H9 (cell line): ENCODE measurements around the gene RBFOX2. TPM values are rescaled to one million over a fixed set of nuclear protein-coding genes. Genes with fewer than 3 reads are reported as not detected.

ENCODE experiments used
- DNase-seq: peaks from one replicate; pipeline ENCODE4 v3.0.0-alpha.2; 2017
- H2AFZ ChIP-seq: one replicate; pipeline ENCODE4 v1.6.1; 2013; ENCODE audit warnings: mild to moderate bottlenecking, low read length, control low read depth, moderate library complexity
- H2AK5ac ChIP-seq: 2 replicates; pipeline ENCODE4 v1.6.1; 2013; ENCODE audit warnings: low read length, control low read depth, mixed read lengths; ENCODE audit not compliant: insufficient read length
- H2BK120ac ChIP-seq: one replicate; pipeline ENCODE4 v1.6.1; 2013; ENCODE audit warnings: low read depth, mild to moderate bottlenecking, low read length, control low read depth, inconsistent platforms; ENCODE audit not compliant: poor library complexity, severe bottlenecking
- H2BK12ac ChIP-seq: 2 replicates; pipeline ENCODE4 v1.6.1; 2013; ENCODE audit warnings: low read length, control low read depth, mixed read lengths, low read depth; ENCODE audit not compliant: insufficient read length
- H2BK15ac ChIP-seq: 2 replicates; pipeline ENCODE4 v1.6.1; 2013; ENCODE audit warnings: low read depth, low read length, control low read depth
- H2BK20ac ChIP-seq: one replicate; pipeline ENCODE4 v1.6.1; 2013; ENCODE audit warnings: low read depth, mild to moderate bottlenecking, low read length, control low read depth, inconsistent platforms; ENCODE audit not compliant: poor library complexity, severe bottlenecking
- H2BK5ac ChIP-seq: 2 replicates; pipeline ENCODE4 v1.6.1; 2013; ENCODE audit warnings: low read length, control low read depth, mixed read lengths; ENCODE audit not compliant: insufficient read length
- H3K14ac ChIP-seq: 2 replicates; pipeline ENCODE4 v1.6.1; 2013; ENCODE audit warnings: low read length, control low read depth; ENCODE audit not compliant: insufficient read depth
- H3K18ac ChIP-seq: 2 replicates; pipeline ENCODE4 v1.6.1; 2013; ENCODE audit warnings: low read depth, mild to moderate bottlenecking, mixed read lengths, low read length, control low read depth; ENCODE audit not compliant: insufficient read length
- H3K23ac ChIP-seq: 2 replicates; pipeline ENCODE4 v1.6.1; 2013; ENCODE audit warnings: low read length, control low read depth, mixed read lengths, low read depth; ENCODE audit not compliant: insufficient read length
- H3K23me2 ChIP-seq: 2 replicates; pipeline ENCODE4 v1.6.1; 2013; ENCODE audit warnings: low read depth, mild to moderate bottlenecking, mixed read lengths, low read length, control low read depth; ENCODE audit not compliant: insufficient read length, poor library complexity, severe bottlenecking
- H3K27ac ChIP-seq: 2 replicates; pipeline ENCODE4 v1.5.1; 2013; ENCODE audit warnings: low read length, control low read depth, mixed read lengths, low read depth; ENCODE audit not compliant: insufficient read length
- H3K27me3 ChIP-seq: 2 replicates; pipeline ENCODE4 v1.6.1; 2013; ENCODE audit warnings: low read length, control low read depth, inconsistent platforms; ENCODE audit not compliant: insufficient read depth
- H3K4ac ChIP-seq: 2 replicates; pipeline ENCODE4 v1.6.1; 2013; ENCODE audit warnings: low read depth, mild to moderate bottlenecking, control low read depth, inconsistent platforms, low read length, moderate library complexity
- H3K4me1 ChIP-seq: 2 replicates; pipeline ENCODE4 v1.6.1; 2013; ENCODE audit warnings: low read length, control low read depth, inconsistent platforms; ENCODE audit not compliant: insufficient read depth
- H3K4me2 ChIP-seq: 2 replicates; pipeline ENCODE4 v1.6.1; 2013; ENCODE audit warnings: low read length, control low read depth, mixed read lengths; ENCODE audit not compliant: insufficient read length, insufficient read depth
- H3K56ac ChIP-seq: 2 replicates; pipeline ENCODE4 v1.6.1; 2013; ENCODE audit warnings: low read depth, mild to moderate bottlenecking, mixed read lengths, low read length, control low read depth; ENCODE audit not compliant: insufficient read length
- H3K79me1 ChIP-seq: 2 replicates; pipeline ENCODE4 v1.6.1; 2013; ENCODE audit warnings: low read depth, mild to moderate bottlenecking, moderate library complexity, low read length, control low read depth, inconsistent platforms; ENCODE audit not compliant: insufficient read depth, poor library complexity, severe bottlenecking
- H3K79me2 ChIP-seq: 2 replicates; pipeline ENCODE4 v1.6.1; 2013; ENCODE audit warnings: low read length, control low read depth, inconsistent platforms; ENCODE audit not compliant: insufficient read depth
- H3K9ac ChIP-seq: 2 replicates; pipeline ENCODE4 v1.6.1; 2013; ENCODE audit warnings: low read length, control low read depth, mixed read lengths; ENCODE audit not compliant: insufficient read length; ENCODE audit errors: extremely low read depth
- H3K9me3 ChIP-seq: one replicate; pipeline ENCODE4 v1.6.1; 2013; ENCODE audit warnings: low read depth, low read length, inconsistent platforms; ENCODE audit not compliant: control insufficient read depth
- H3T11ph ChIP-seq: one replicate; pipeline ENCODE4 v1.6.1; 2013; ENCODE audit warnings: mild to moderate bottlenecking, low read length, control low read depth, inconsistent platforms
- H4K20me1 ChIP-seq: one replicate; pipeline ENCODE4 v1.6.1; 2013; ENCODE audit not compliant: control insufficient read depth, insufficient read length, insufficient read depth
- H4K5ac ChIP-seq: 2 replicates; pipeline ENCODE4 v1.6.1; 2013; ENCODE audit warnings: low read depth, mild to moderate bottlenecking, mixed read lengths, low read length, control low read depth; ENCODE audit not compliant: insufficient read length
- H4K8ac ChIP-seq: replicated peaks from 2 replicates; pipeline ENCODE4 v1.6.1; 2013; ENCODE audit warnings: low read length, control low read depth, mixed read lengths, low read depth; ENCODE audit not compliant: insufficient read length
- H4K91ac ChIP-seq: 2 replicates; pipeline ENCODE4 v1.6.1; 2013; ENCODE audit warnings: low read depth, mild to moderate bottlenecking, moderate library complexity, mixed read lengths, low read length, control low read depth; ENCODE audit not compliant: insufficient read length
- H3K27ac Mint-ChIP-seq, 3 experiments: 2 replicates in 2 of 3; 3 replicates in 1 of 3; pipeline ENCODE4 v1.8.0; 2020 to 2021; ENCODE audit warnings: mixed read lengths in 3 of 3, mild to moderate bottlenecking in 1 of 3, moderate library complexity in 1 of 3
- H3K27me3 Mint-ChIP-seq: 2 replicates; pipeline ENCODE4 v1.8.0; 2021; ENCODE audit warnings: low read depth, mild to moderate bottlenecking, moderate library complexity, mixed read lengths
- H3K36me3 Mint-ChIP-seq, 3 experiments: 2 replicates in 2 of 3; 3 replicates in 1 of 3; pipeline ENCODE4 v1.8.0; 2020 to 2021; ENCODE audit warnings: low read depth in 3 of 3, mixed read lengths in 3 of 3; ENCODE audit not compliant: insufficient read depth in 1 of 3
- H3K4me1 Mint-ChIP-seq, 2 experiments: 2 replicates each; pipeline ENCODE4 v1.8.0; 2020; ENCODE audit warnings: mixed read lengths in 2 of 2
- H3K4me3 Mint-ChIP-seq, 2 experiments: 2 replicates in 1 of 2; 3 replicates in 1 of 2; pipeline ENCODE4 v1.8.0; 2020 to 2021; ENCODE audit warnings: mild to moderate bottlenecking in 2 of 2, mixed read lengths in 2 of 2, moderate library complexity in 1 of 2
- H3K9me3 Mint-ChIP-seq, 2 experiments: 2 replicates in 1 of 2; 3 replicates in 1 of 2; pipeline ENCODE4 v1.8.0; 2020; ENCODE audit warnings: mild to moderate bottlenecking in 2 of 2, mixed read lengths in 2 of 2, moderate library complexity in 1 of 2
- CTCF ChIP-seq: fragments of 200-600 bp; sonication (generic); conservative IDR thresholded peaks from 3 replicates; pipeline ENCODE4 v1.8.0; 2021; ENCODE audit warnings: antibody characterized with exemption, mild to moderate bottlenecking
- WGBS: extraction: QIAGEN DNeasy Blood & Tissue Kit; methylation state at CpG from one replicate; pipeline ENCODE4 v1.1.7; 2013; ENCODE audit warnings: missing lambda C conversion rate, low lambda C conversion rate, mixed read lengths; ENCODE audit not compliant: insufficient read length; ENCODE audit errors: extremely low coverage; 5-methylcytosine and 5-hydroxymethylcytosine counted together
- total RNA-seq: library from RNA; stranded (reverse); gene quantifications from 2 replicates; pipeline ENCODE4 v1.2.1, GENCODE V29; 2021

RBFOX2 gene
- total RNA-seq, 1 experiment from 2014 or later, result 84.7 TPM

GRCh38 chr22:35891442-35891841, 137.2 kb downstream of the RBFOX2 start:
- Histone ChIP-seq H4K8ac (no peak overlapping the region), H4K91ac (no peak overlapping the region), H3K9me3 (no peaks in the 10 kb centered on the region), H3K9ac (no peak overlapping the region), H3K79me1 (peaks cover 11% of the 10 kb centered on the region), H2BK20ac (no peak overlapping the region), H3K4me1 (peaks cover 5% of the 10 kb centered on the region; the same call in 1 of the 2 replicates), H3K79me2 (peaks cover 5% of the 10 kb centered on the region; the same call in 1 of the 2 replicates), H3K23ac (no peak overlapping the region), H4K5ac (no peak overlapping the region), H3K27ac (no peak overlapping the region), H3K4me2 (no peak overlapping the region), H2BK5ac (no peak overlapping the region), H3K4ac (no peak overlapping the region), H3K14ac (no peak overlapping the region), H3K56ac (no peak overlapping the region), H3K18ac (no peak overlapping the region), H2AFZ (no peak overlapping the region), H4K20me1 (no peaks in the 10 kb centered on the region), H2BK120ac (no peak overlapping the region), H3K23me2 (no peaks in the 10 kb centered on the region), H2BK12ac (no peak overlapping the region), H2BK15ac (no peak overlapping the region), H3K27me3 (no peaks in the 10 kb centered on the region), H2AK5ac (no peak overlapping the region), H3T11ph (no peak overlapping the region)
- Mint-ChIP-seq H3K27me3 (no peaks in the 10 kb centered on the region), H3K27ac (no peak overlapping the region; a peak in 1 of 7 replicates), H3K36me3 (no peaks in the 10 kb centered on the region; a peak in 1 of 7 replicates), H3K9me3 (no peaks in the 10 kb centered on the region), H3K4me1 (peaks cover 32 to 39% of the 10 kb centered on the region in 2 experiments), H3K4me3 (no peak overlapping the region)
- no CpG with 5 or more reads among the region's 1 CpG for whole genome bisulfite sequencing
- no peak for TF ChIP-seq CTCF
- DNase-seq, result no peak
